MM.1S (cell line): ENCODE measurements around the gene GPX6.

ENCODE experiments used
- EZH2 ChIP-seq: fragments of 300-600 bp; sonication (generic); optimal IDR thresholded peaks from 2 replicates; pipeline ENCODE3; 2017; ENCODE audit warnings: low read depth, mild to moderate bottlenecking, antibody characterized with exemption, low read length, mixed read lengths
- TF ChIP-seq, protein P1 (sequence below): fragments of 300-600 bp; sonication (generic); IDR thresholded peaks from 2 replicates; pipeline ENCODE4 v1.5.1; 2016; ENCODE audit warnings: antibody characterized with exemption, low read length, mixed read lengths

DNA sequence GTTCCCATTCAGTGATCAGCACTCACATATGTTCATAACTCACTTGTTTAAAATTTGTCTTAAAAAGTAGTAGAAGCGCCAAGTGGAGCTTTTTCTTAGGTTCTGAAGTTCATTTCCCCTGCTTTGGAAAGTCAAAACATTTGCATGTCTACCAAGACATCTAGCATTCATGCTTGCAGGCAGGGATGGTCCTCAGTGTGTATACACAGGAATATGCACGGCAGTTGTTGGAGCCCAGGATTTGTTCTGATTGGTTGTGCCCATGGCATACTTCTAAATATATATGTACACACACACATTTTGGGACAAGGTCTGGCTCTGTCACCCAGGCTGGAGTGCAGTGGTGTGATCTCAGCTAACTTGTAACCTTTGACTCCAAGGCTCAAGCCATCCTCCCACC, 2.4 kb upstream of the GPX6 start:
- TF ChIP-seq, protein P1, sequence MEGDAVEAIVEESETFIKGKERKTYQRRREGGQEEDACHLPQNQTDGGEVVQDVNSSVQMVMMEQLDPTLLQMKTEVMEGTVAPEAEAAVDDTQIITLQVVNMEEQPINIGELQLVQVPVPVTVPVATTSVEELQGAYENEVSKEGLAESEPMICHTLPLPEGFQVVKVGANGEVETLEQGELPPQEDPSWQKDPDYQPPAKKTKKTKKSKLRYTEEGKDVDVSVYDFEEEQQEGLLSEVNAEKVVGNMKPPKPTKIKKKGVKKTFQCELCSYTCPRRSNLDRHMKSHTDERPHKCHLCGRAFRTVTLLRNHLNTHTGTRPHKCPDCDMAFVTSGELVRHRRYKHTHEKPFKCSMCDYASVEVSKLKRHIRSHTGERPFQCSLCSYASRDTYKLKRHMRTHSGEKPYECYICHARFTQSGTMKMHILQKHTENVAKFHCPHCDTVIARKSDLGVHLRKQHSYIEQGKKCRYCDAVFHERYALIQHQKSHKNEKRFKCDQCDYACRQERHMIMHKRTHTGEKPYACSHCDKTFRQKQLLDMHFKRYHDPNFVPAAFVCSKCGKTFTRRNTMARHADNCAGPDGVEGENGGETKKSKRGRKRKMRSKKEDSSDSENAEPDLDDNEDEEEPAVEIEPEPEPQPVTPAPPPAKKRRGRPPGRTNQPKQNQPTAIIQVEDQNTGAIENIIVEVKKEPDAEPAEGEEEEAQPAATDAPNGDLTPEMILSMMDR: no peak
- no peak for TF ChIP-seq EZH2
